HG03520 (cell line): ENCODE data around the gene PPP1R12A.

Source experiments
- ATAC-seq: cut with Tn5 transposase; IDR thresholded peaks from one replicate; pipeline ENCODE4 v1.9.1; 2021; ENCODE audit warnings: mild to moderate bottlenecking, moderate library complexity; ENCODE audit not compliant: unreplicated experiment

PPP1R12A gene

DNA sequence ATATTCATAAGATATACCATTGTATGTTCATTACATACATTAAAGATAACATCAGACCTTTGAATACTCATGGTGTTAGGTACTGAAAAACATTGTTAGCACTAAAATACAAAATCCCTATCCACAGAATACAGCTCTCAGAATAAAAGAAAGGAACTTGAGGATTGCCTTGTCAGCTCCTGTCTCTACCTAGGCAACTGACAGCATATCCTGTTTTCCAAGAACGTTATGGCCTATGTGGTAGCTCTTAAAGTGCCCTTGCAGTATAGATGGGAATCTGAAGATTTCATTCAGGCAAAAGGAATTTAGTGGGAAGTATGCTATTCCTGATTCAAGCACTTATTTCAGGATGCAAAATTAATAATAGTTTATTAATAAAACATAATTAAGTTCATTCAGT is 1.8 kb upstream of the PPP1R12A start:
- ATAC-seq = no peak

DNA sequence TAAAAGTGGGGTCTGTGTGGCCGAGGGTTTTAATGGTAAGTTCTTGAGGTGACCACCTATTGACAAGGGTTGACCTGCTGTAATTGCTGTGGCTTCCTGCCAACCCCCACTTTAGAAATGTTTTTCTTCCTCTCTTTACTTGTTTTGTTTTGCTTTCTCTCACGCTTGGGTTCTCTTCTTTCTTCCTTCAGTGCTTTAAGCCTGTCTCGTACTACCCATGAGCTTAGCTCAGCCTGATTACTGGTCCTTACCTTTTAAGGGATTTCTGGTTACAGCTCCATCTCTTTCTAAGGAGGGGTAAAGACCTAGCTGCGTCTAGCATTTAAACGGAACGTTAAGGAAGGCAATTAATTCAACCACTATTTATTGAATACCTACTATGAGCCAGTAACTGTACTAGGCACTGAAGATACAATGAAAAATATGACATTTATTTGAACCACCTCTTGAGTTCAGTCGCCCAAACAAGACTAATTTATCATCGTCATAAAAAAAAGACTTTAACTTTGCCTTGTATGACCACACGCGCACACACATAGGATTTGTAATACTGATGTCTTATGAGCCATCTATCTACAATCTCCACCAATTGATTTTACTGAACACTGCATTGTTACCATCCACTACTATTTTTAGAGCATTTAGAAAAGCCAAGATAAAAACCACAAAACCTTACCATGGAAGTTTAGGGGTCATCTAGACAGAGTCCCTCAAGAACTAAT is 888 bp upstream of the PPP1R12A start:
- ATAC-seq = peak; percentile 20

DNA sequence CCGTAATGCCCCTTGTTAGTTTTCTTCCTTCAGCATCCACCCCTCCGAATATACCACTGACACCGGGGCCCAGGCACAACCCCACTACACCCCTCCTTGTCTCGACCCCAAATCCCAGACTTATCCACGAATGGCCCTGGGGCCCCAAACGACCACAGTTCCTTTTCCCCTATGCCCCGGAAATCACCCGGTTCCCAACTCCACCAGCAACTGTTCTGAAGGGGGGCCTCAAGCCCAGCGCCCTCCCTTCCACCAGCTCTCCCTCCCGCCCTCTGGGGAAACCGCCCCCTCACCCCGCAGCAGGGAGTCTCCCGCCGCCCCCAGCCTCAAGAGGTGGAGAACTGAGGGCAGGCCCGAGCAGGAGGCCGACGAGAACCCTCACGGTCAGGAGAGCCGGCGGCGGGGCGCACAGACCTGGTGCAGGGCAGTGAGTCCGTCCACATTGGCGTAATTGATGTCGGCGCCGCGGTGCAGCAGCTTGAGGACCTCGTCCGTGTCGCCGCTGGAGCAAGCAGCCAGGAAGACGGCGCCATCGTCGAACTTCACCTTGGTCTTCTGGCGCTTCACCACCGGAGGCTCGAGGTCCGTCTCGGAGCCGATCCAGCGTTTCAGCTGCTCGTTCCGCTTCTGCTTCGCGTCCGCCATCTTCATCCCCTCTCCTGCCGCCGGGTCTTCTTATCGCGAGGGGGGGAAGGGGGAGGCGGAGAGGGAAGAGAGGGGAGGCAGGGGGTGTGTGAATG is 446 bp downstream of the PPP1R12A start:
- peak; percentile 4 for ATAC-seq

DNA sequence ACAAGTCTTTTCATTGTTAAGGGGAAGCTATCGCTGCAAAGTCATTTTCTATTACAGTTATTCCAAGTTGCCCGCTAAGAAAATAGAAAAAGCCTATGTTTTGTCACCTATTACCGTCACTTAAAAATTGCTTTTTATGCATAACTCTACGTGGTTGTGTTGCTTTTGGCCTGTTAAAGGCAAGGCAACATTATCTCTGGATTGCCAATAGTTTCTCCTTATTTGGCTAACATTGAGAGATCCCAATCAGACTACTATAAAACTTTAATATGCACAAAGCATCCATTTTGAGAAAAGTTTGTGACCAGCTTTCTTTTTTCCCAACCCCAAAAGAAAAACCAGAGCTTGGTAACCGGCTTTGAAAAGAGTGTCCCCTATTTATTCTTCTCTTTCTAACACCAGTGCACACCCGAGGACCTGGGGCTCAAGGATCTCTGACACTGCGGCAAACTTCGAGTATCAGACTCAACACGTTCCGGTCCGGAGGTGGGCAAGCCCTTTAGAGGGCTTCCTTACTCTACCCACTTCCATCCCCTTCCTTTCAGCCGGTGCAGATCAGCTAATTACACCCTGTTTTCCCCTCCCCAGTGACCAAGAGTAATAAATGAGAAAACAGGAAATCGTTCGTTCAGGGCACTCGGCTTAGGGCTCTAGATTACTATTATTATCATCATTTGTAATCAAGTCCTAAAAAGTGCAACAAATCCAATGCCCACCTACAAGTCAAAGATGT is 1.2 kb downstream of the PPP1R12A start:
- peak; percentile 3 for ATAC-seq

DNA sequence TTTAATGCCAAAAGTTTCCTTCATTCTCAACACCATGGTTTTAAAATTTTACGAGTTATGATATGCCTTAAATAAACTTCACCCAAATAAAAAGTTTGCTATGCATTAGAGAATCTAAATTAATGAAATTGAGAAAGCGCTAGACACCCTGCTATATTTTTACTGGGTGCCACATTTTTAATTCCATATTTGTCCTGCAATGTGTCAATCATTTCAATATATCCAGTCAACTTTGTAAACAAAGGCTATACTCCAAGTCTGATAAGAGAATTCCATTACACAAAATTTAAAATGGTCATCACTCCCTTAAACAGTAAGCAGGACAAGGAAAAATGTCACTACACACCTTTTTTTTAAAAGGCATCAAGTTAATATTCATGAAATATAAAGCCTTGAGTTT is 1.9 kb downstream of the PPP1R12A start:
- no peak for ATAC-seq

DNA sequence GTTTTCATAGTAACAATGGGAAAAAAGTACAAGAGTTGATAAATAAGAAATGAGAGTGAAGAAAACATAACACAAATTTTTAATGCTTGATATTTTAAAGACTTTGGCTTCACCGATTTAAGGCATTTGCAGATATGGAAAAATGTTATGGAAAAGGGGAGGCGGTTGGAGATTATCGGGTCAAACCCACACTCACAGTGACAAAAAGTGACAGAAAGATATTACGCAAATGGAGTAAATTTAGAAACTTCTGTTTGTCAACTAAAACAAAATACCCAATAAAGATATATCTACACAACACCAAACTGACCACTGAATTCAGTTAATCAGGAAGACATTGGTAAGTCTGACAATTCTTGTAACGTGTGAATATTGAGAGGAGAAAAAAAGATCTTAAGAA is 2.5 kb downstream of the PPP1R12A start:
- ATAC-seq = no peak

DNA sequence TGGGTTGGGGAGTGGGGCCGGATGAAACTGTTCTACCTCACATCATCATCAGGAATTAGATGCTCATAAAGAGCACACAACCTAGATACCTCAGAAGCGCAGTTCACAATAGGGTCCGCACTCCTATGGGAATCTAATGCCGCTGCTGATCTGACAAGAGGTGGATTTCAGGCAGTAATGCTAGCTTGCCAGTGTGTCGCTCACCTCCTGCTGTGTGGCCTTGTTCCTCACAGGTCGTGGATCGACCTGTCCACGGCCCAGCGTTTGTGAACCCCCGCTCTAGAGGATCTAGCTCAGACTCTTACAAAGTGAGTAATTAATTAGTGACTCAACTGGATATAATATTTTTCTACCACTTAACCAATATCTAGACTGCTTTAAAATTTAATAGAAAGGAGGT is 5.8 kb downstream of the PPP1R12A start:
- ATAC-seq = no peak

DNA sequence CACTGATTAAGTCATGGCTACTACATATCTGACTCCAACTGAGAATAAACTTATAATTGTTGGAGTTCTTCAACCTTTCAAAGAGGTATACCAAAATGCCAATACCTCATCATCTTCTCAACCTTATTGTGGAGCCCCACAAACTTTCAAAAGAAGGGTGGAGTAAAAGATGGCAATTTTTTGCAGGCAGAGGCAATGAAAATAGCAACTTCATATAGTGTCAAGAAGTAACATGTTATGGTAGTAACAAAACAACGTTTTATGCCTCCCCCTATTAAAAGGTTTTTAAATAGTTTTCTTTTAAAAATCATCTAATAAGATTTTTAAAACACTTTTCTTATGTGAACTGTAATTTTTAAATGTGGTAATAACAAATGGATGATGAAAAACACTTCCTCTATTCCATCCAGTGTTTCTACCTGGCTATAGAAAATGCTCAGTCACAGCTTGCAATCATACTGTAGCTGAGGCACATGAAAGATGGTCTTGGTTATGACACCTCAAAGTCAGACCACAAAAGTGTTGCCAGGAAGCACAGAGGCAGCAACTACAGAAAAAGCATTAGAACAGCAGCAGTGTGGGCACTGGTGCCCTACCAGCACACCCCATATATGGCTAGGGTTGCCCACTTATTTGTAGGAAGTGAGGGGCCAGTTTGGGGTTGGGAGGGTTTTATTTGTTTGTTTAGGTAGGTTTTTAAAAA is 7.0 kb downstream of the PPP1R12A start:
- ATAC-seq = peak; percentile 99

DNA sequence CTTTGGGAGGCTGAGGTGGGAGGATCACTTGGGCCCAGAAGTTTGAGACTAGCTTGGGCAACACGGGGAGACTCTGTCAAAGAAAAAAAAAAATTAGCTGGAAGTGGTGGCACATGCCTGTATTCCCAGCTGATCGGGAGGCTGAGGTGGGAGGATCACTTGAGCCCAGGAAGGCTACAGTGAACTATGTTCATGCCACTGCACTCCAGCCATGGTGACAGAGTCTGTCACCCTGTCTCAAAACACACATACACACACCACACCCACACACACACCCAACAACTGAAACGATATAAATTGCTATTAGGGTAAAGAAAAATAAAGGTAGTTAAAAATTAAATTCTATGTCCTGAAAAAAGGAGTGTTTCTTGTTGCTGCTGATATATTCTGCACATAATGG is 7.9 kb downstream of the PPP1R12A start:
- ATAC-seq = no peak

DNA sequence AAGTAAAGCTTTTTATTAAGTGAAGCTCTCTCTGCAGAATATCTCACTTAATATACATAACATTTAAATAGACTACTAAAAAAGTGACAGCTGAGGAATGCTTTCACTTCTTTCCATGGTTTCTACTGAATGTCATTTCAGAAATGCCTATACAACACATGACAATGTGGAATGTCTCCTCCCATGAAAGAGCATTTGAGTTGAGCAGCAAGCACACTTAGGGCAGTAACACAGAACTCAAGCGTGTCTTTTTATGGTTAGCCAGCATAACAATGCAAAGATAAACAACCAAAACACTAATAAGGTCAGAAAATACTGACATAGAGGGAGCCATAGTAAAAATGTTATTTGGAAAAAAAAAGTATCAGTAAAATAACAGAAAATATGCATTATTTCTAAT is 9.4 kb downstream of the PPP1R12A start:
- no peak for ATAC-seq

DNA sequence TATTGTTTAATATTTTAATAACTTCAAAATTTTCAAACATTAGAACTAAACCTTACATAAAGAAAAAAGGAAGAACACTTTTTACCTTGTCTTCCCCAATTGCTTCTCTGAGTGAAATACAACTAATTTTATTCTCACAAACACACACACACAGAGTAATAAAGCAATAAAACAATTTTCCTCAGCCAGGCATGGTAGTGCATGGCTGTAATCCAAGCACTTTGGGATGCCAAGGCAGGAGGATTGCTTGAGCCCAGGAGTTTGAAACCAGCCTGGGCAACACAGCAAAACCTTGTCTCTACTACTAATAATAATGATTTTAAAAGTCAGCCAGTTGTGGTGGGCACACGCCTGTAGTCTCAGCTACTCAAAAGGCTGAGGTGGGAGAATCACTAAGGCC is 13.1 kb downstream of the PPP1R12A start:
- no peak for ATAC-seq

DNA sequence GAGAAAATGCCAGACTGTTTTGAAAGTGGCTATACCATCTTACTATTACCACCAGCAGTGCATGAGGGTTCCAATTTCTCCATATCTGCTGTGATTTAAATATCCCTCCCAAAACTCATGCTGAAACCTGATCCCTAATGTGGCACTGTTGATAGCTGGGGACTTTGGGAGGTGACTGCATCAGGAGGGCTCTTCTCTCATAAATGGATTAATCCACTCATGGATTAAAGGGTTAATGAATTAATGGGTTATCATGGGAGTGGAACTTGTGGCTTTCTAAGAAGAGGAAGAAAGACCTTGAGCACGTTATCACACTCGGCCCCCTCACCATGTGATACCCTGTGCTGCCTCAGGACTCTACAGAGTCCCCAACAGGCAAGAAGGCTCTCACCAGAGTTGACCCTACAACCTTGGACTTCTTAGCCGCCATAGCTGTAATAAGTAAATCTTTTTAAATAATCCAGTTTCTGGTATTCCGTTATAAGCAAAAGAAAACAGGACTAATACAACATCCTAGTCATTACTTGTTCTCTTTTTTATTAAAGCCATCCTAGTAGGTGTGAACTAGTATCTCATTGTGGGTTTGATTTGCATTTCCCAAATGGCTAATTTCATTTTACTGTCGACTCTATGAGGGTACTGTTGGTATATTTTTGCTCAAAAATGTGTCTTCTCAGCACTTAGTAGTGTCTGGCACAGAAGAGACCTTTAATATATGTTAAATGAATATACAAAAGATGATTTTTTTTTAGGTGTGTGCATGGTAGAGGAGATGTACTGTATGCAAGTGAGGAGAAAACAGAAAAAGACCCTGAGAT is 14.3 kb downstream of the PPP1R12A start:
- no peak for ATAC-seq

DNA sequence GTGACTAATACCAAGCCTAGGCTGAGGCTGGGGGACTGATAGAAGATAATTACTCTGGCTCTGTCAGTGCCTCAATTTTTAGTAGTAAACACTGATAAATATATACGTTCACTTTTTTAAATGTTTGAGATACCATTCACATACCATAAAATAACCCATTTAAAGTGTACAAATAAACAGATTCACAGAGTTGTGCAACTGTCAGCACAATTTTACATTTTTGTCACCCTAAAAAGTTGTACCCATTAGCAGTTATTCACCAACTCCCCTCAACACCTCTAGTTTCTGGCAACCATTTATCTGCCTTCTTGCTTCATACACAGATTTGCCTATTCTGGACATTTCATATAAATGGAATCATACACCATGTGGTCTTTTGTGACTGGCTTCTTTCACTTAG is 15.1 kb downstream of the PPP1R12A start:
- no peak for ATAC-seq

DNA sequence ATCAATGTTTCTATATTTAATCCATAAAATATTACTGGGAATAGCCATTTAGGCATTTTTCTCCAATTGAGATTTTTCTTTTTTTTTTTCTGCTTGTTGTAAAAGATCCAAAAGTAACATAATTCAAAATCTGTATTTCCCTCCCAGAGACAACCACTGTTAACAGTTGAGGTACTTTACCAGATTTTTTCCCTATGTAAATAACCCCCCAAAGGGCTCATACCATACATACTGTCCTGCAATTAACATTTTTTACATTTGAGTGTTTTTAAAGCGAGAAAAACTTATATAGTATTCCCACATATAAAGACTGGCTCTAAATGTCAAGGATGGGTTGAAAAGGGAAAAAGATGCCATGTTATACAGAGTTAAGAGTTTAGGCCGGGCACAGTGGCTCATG is 18.1 kb downstream of the PPP1R12A start:
- ATAC-seq = no peak

DNA sequence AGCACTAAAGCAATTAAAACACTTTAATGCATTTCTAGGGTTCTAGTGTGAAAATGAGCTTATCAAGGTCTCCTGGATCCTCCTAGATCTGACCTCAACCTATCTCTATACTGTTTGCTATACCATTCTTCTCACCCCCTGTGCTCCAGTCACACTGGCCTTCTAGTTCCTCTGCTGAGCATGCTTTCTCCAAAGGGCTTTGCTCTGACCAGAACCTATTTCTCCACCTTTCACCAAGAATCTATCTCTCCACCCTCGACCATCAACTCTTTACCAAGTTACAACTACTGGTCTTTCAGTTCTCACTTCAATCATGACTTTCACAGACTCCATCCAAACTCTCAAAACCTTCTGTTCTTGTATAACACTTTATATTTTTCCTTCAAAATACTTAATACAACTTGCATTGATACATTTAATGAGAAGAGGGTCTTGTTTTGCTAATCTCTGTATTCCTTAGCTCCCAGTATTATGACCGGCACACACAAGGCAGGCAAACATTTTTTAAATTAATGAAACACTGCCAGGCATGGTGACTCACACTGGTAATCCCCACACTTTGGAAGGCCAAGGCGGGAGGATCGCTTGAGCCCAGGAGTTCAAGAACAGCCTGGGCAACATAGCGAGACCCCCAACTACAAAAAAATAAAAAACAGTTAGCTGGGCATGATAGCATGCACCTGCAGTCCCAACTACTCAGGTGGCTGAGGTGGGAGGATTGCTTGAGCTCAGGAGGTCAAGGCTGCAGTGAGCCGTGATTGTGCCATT is 22.8 kb downstream of the PPP1R12A start:
- ATAC-seq = no peak

DNA sequence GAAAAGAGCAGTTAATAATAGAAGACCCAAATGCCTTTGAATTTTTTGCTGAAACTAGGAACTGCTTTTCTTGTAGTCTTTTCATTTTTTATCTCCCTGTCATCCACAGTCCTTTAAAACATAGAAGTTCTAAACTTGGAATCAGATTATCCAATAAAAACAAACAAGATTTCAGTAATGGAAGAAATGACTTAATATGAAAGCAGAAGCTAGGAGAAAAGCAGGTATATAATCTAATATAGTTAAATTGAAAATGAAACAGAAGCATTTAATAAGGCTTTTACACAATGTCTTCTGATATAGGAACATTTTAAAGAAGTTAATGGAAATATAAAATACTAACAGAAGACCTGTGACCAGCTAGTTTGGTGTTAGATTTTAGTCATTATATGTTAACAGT is 26.5 kb downstream of the PPP1R12A start:
- ATAC-seq = no peak

DNA sequence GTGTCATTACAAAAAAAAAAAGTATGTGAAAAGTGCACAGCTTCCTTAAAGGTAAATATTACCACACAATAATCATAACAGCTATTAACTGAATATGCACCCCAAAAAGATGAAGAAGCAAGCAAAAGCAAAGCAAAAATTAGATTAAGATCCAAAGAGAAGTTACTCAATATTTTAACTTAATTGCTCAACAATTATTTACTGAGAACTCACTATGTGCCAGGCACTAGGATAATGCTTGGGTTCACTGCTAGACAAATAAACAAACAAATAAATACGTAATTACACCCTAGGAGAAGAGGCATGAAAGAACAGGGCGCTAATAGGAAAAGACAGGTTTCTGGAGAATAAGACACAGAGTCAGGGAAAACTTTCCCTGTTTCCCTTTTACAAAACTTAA is 33.4 kb downstream of the PPP1R12A start:
- ATAC-seq = no peak

DNA sequence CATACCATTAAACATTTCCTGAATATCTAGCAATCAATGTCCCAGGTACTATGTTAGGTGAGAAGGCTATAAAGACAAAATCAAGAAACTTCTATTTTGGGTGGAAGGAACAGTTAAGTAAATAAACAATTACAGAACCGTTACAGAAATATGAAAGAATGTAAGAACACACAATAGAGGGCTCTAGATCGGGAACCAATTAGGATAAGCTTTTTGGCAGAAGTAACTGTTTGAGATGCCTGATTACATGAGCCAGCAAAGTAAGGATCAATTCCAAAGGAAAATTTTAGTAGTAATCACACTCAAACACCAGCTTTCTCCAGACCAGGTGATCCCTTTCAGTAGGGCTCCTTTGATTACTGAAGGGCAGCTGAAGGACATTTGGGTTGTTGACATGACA is 33.9 kb downstream of the PPP1R12A start:
- no peak for ATAC-seq

DNA sequence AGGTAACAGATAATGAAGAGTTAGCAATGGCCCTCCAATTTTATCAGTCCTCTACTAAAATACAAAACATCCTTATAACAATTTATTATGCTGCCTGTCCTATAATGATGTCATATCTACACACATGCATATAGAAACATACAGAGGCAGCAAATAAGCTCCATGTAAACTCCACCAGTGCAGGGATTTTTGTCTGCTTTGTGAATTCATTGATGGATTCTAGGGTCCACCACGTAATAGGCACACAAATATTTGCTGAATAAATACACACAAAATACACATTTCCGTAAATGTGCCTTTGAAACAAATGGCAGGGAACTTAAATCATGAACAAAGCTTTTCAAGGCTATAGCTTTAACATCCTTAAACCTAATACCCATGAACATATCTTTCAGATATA is 34.7 kb downstream of the PPP1R12A start:
- ATAC-seq = no peak

DNA sequence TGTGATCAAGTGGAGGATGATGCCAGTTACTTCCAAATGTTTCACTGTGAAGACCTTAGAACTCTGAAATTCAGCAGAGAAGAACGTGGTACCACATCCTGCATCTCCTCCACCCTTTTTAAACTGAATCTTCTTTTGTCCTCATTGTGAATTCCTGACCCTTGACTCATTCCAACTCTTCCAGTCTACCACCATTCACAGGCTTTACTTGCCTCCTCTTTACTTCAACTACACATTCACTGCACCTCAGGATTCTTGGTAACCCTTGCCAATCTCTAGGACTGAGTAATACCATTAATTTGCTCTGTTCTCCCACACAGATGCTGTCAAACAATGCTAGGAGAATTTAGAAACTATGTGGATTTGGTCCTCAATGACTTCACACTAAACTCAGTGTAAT is 37.3 kb downstream of the PPP1R12A start:
- ATAC-seq = no peak
